SK-N-SH (cell line): ENCODE data around the gene MYH10. TPM values are rescaled to one million over a fixed set of nuclear protein-coding genes. Genes with fewer than 3 reads are reported as not detected.

Experiments used
- CTCF ChIA-PET: fragments of 300-600, 350-600 bp; formaldehyde crosslinking; extraction: SDS; loops from one replicate; lab custom pipeline; 2021; lab: Yijun Ruan, JAX
- POLR2A ChIA-PET: fragments of 350-600 bp; sonication (Branson Sonifier 250); formaldehyde crosslinking; extraction: SDS; loops from one replicate; lab custom pipeline; 2020; ENCODE audit warnings: antibody characterized with exemption, inconsistent platforms; lab: Yijun Ruan, JAX
- DNase-seq: peaks from one replicate; pipeline ENCODE4 v3.0.0; 2012
- H2AFZ ChIP-seq: fragments of 200-600 bp; sonication (generic); 2 replicates; pipeline ENCODE4 v1.8.1; 2016; ENCODE audit warnings: antibody characterized with exemption, mild to moderate bottlenecking, low read depth
- H3F3A ChIP-seq: fragments of 200-600 bp; sonication (generic); replicated peaks from 2 replicates; pipeline ENCODE3; 2016; ENCODE audit warnings: antibody characterized with exemption, mild to moderate bottlenecking; ENCODE audit not compliant: insufficient read depth
- H3K27ac ChIP-seq, 2 experiments: fragments of 200-500 bp in 1 of 2; fragments of 200-600 bp in 1 of 2; sonication (Bioruptor generic) in 1 of 2; sonication (generic), shearing (Covaris generic) in 1 of 2; 2 replicates each; pipeline versions ENCODE4 v1.5.1 to v1.6.1; 2014 to 2016; ENCODE audit warnings: low read depth in 2 of 2, inconsistent platforms in 1 of 2, low read length in 1 of 2, mild to moderate bottlenecking in 1 of 2, mixed read lengths in 1 of 2
- H3K27me3 ChIP-seq: fragments of 200-600 bp; sonication (generic), shearing (Covaris generic); 2 replicates; pipeline ENCODE4 v1.6.1; 2016; ENCODE audit warnings: mixed run types; ENCODE audit not compliant: insufficient read depth
- H3K36me3 ChIP-seq, 2 experiments: fragments of 200-500 bp in 1 of 2; fragments of 200-600 bp in 1 of 2; sonication (Bioruptor generic) in 1 of 2; sonication (generic) in 1 of 2; replicated peaks in 1 of 2; 2 replicates each; pipeline versions ENCODE3 to v1.5.1; 2014 to 2016; ENCODE audit warnings: low read length in 1 of 2, mild to moderate bottlenecking in 1 of 2; ENCODE audit not compliant: insufficient read depth in 2 of 2, control insufficient read depth in 1 of 2
- H3K4me1 ChIP-seq, 2 experiments: fragments of 200-500 bp in 1 of 2; fragments of 200-600 bp in 1 of 2; sonication (Bioruptor generic) in 1 of 2; sonication (generic), shearing (Covaris generic) in 1 of 2; 2 replicates each; pipeline versions ENCODE4 v1.5.1 to v1.6.1; 2014 to 2016; ENCODE audit warnings: low read depth in 1 of 2, low read length in 1 of 2, mixed run types in 1 of 2; ENCODE audit not compliant: insufficient read depth in 2 of 2, control insufficient read depth in 1 of 2
- H3K4me2 ChIP-seq: fragments of 200-600 bp; sonication (generic), shearing (Covaris generic); 2 replicates; pipeline ENCODE4 v1.6.1; 2017; ENCODE audit warnings: mixed run types
- H3K4me3 ChIP-seq, 2 experiments: fragments of 200-500 bp in 1 of 2; fragments of 200-600 bp in 1 of 2; sonication (Bioruptor generic) in 1 of 2; sonication (generic), shearing (Covaris generic) in 1 of 2; 2 replicates each; pipeline versions ENCODE4 v1.5.1 to v1.8.1; 2014 to 2016; ENCODE audit warnings: low read depth in 2 of 2, inconsistent platforms in 1 of 2, low read length in 1 of 2, mild to moderate bottlenecking in 1 of 2, mixed read lengths in 1 of 2, moderate library complexity in 1 of 2
- H3K79me2 ChIP-seq: fragments of 200-600 bp; sonication (generic); 2 replicates; pipeline ENCODE4 v1.8.1; 2017; ENCODE audit warnings: mild to moderate bottlenecking; ENCODE audit not compliant: insufficient read depth
- H3K9ac ChIP-seq: fragments of 200-600 bp; sonication (generic); 2 replicates; pipeline ENCODE4 v1.6.1; 2017; ENCODE audit warnings: mixed run types
- H3K9me2 ChIP-seq: fragments of 200-600 bp; sonication (generic); 2 replicates; pipeline ENCODE4 v1.6.1; 2017; ENCODE audit warnings: mixed run types
- H3K9me3 ChIP-seq: fragments of 200-600 bp; sonication (generic); 2 replicates; pipeline ENCODE4 v1.6.1; 2017; ENCODE audit warnings: mixed run types, mild to moderate bottlenecking, moderate library complexity
- H4K20me1 ChIP-seq: fragments of 200-600 bp; sonication (generic); 2 replicates; pipeline ENCODE4 v1.6.1; 2017; ENCODE audit warnings: mild to moderate bottlenecking, mixed run types; ENCODE audit not compliant: insufficient read depth
- EZH2phosphoT487 ChIP-seq: fragments of 200-600 bp; sonication (generic); IDR thresholded peaks from 2 replicates; pipeline ENCODE4 v1.6.1; 2017; ENCODE audit warnings: low read depth, mixed run types, mild to moderate bottlenecking, antibody characterized with exemption, moderate library complexity, borderline replicate concordance
- FOXJ3 ChIP-seq: sonication (generic); formaldehyde crosslinking; IDR thresholded peaks from 2 replicates; pipeline ENCODE4 v1.5.1; 2020; ENCODE audit warnings: mild to moderate bottlenecking, missing genetic modification reagents
- FOXM1 ChIP-seq: IDR thresholded peaks from 2 replicates; pipeline ENCODE4 v1.4.0; 2012; ENCODE audit warnings: low read depth, mild to moderate bottlenecking
- NFIC ChIP-seq: IDR thresholded peaks from 2 replicates; pipeline ENCODE4 v1.4.0; 2012; ENCODE audit warnings: borderline replicate concordance
- NRF1 ChIP-seq: IDR thresholded peaks from 2 replicates; pipeline ENCODE4 v1.6.1; 2012; ENCODE audit warnings: low read depth, mild to moderate bottlenecking, low read length
- POLR2AphosphoS5 ChIP-seq: IDR thresholded peaks from 2 replicates; pipeline ENCODE4 v1.6.1; 2012; ENCODE audit warnings: low read depth, low read length
- RCOR1 ChIP-seq: fragments of 150-350 bp; IDR thresholded peaks from 2 replicates; pipeline ENCODE4 v1.6.1; 2017; ENCODE audit warnings: antibody characterized with exemption, low read length
- SMC3 ChIP-seq: IDR thresholded peaks from 2 replicates; pipeline ENCODE4 v1.6.1; 2012; ENCODE audit warnings: low read depth, low read length, improper control_type of control experiment
- TEAD4 ChIP-seq: IDR thresholded peaks from 2 replicates; pipeline ENCODE4 v1.4.0; 2012; ENCODE audit warnings: mild to moderate bottlenecking, borderline replicate concordance; ENCODE audit not compliant: insufficient read depth
- WGBS: methylation state at CpG from one replicate; pipeline ENCODE4 v1.1.6; 2017; ENCODE audit warnings: low lambda C conversion rate; 5-methylcytosine and 5-hydroxymethylcytosine counted together
- polyA plus RNA-seq, 3 experiments: library from polyadenylated mRNA; depleted of rRNA; stranded (reverse); fragments of >200 nt; gene quantifications; 2 replicates each; pipeline ENCODE4 v1.2.3, GENCODE V29; 2012
- TF ChIP-seq, protein P1 (sequence below): fragments of 150-350 bp; IDR thresholded peaks from 2 replicates; pipeline ENCODE4 v1.6.1; 2017; ENCODE audit warnings: antibody characterized with exemption, low read length, low read depth, borderline replicate concordance
- TF ChIP-seq, protein P2 (sequence below): IDR thresholded peaks from 2 replicates; pipeline ENCODE4; 2012
- TF ChIP-seq, protein P3 (sequence below): IDR thresholded peaks from 2 replicates; pipeline ENCODE4 v1.4.0; 2012; ENCODE audit warnings: low read depth, borderline replicate concordance
- TF ChIP-seq, protein P4 (sequence below): IDR thresholded peaks from 2 replicates; pipeline ENCODE4 v1.4.0; 2012; ENCODE audit warnings: low read depth, borderline replicate concordance

The MYH10 gene
- polyA plus RNA-seq, 1 of the 3 experiments (the other 2 are of a cell fraction): 64.2 TPM

DNA sequence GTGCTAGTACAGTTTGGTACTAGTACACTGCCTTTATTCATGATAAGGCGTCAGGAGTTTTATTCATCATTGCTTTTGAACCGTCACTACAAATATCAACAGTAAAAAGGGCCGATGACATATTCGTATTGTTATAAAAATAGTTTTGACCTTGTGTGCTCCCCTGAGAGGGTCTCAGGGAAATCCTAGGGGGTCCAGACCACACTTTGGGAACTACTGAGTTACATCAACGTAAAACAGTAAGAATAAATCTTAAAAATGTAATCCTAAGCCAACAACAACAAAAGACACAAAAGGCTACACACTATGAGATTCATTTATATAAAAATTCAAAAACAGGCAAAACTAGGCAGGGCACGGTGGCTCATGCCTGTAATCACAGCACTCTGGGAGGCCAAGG lies 11.2 kb downstream of the MYH10 start:
- Histone ChIP-seq H3K79me2 (peaks cover 99% of the 10 kb centered on the region), H3K36me3 (peaks cover 21 to 68% of the 10 kb centered on the region in 2 experiments), H4K20me1 (peaks cover 20% of the 10 kb centered on the region)

DNA sequence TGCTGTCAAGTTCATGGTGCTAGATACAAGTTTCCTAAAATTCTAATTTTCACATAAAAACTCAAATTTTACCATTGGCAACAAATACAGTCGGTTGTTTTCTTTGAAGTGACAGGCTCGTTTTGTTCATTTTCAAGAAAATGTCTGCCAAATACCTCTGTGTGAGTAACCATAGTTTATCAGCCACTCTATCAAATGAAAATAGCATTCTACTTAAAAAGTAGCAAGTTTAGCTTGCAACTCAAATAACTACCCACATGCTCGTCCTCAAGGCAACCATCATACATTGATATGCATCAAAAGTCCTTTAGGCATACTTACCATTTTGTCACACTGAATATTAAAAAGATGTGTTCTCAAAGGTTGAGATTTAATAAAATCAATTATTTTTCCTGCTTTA lies 11.7 kb downstream of the MYH10 start:
- Histone ChIP-seq H3K27me3 (no peaks in the 10 kb centered on the region), H2AFZ (no peak overlapping the region), H3K79me2 (peaks cover 99% of the 10 kb centered on the region), H3F3A (peaks cover 29% of the 10 kb centered on the region), H3K4me2 (no peak overlapping the region), H3K4me3 (no peak overlapping the region), H3K9me3 (no peaks in the 10 kb centered on the region), H3K4me1 (peaks cover 2 to 12% of the 10 kb centered on the region in 2 experiments; a peak in 1 of 4 replicates), H3K9me2 (no peaks in the 10 kb centered on the region), H3K36me3 (peaks cover 21 to 68% of the 10 kb centered on the region in 2 experiments), H3K9ac (no peak overlapping the region), H3K27ac (peak overlapping the region in 1 of 2 experiments; percentile 27; a peak in 2 of 4 replicates), H4K20me1 (peaks cover 17% of the 10 kb centered on the region)
- ChIA-PET CTCF (interaction anchor here (0.7 kb wide), 1 partner anchor 128 kb away, joined by 3 read pairs; no protein-coding TSS in a partner anchor), POLR2A (no interaction called here)
- DNase-seq: no peak
- TF ChIP-seq NRF1 (no peak), NFIC (no peak), FOXJ3 (CRISPR knock-in tag) (no peak), EZH2phosphoT487 (no peak)
- TF ChIP-seq, protein P1, sequence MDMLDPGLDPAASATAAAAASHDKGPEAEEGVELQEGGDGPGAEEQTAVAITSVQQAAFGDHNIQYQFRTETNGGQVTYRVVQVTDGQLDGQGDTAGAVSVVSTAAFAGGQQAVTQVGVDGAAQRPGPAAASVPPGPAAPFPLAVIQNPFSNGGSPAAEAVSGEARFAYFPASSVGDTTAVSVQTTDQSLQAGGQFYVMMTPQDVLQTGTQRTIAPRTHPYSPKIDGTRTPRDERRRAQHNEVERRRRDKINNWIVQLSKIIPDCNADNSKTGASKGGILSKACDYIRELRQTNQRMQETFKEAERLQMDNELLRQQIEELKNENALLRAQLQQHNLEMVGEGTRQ: no peak
- TF ChIP-seq, protein P2, sequence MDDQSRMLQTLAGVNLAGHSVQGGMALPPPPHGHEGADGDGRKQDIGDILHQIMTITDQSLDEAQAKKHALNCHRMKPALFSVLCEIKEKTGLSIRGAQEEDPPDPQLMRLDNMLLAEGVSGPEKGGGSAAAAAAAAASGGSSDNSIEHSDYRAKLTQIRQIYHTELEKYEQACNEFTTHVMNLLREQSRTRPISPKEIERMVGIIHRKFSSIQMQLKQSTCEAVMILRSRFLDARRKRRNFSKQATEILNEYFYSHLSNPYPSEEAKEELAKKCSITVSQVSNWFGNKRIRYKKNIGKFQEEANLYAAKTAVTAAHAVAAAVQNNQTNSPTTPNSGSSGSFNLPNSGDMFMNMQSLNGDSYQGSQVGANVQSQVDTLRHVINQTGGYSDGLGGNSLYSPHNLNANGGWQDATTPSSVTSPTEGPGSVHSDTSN: no peak
- WGBS: 84% methylated on average over 3 of the region's 3 CpGs

More for the DNA sequence above, 11.2 kb downstream of the MYH10 start:
- TF ChIP-seq EZH2phosphoT487 (no peak), NFIC (no peak), FOXM1 (no peak), SMC3 (no peak), RCOR1 (no peak), POLR2AphosphoS5 (no peak), TEAD4 (no peak), NRF1 (no peak)
- TF ChIP-seq, protein P3, sequence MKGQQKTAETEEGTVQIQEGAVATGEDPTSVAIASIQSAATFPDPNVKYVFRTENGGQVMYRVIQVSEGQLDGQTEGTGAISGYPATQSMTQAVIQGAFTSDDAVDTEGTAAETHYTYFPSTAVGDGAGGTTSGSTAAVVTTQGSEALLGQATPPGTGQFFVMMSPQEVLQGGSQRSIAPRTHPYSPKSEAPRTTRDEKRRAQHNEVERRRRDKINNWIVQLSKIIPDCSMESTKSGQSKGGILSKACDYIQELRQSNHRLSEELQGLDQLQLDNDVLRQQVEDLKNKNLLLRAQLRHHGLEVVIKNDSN: no peak
- TF ChIP-seq, protein P4, sequence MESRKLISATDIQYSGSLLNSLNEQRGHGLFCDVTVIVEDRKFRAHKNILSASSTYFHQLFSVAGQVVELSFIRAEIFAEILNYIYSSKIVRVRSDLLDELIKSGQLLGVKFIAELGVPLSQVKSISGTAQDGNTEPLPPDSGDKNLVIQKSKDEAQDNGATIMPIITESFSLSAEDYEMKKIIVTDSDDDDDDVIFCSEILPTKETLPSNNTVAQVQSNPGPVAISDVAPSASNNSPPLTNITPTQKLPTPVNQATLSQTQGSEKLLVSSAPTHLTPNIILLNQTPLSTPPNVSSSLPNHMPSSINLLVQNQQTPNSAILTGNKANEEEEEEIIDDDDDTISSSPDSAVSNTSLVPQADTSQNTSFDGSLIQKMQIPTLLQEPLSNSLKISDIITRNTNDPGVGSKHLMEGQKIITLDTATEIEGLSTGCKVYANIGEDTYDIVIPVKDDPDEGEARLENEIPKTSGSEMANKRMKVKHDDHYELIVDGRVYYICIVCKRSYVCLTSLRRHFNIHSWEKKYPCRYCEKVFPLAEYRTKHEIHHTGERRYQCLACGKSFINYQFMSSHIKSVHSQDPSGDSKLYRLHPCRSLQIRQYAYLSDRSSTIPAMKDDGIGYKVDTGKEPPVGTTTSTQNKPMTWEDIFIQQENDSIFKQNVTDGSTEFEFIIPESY: no peak
- H3K4me2 ChIP-seq: no peak overlapping the region
- DNase-seq: no peak
- peaks cover 25% of the 10 kb centered on the region for H3F3A ChIP-seq
- 96% methylated on average over 6 of the region's 6 CpGs for WGBS
- H3K27ac ChIP-seq: peak overlapping the region in 1 of 2 experiments; percentile 27; a peak in 1 of 4 replicates
- no peak overlapping the region for H2AFZ ChIP-seq
- H3K4me3 ChIP-seq: no peak overlapping the region
- H3K9me2 ChIP-seq: no peaks in the 10 kb centered on the region
- POLR2A ChIA-PET: no interaction called here
- H3K4me1 ChIP-seq: peaks cover 2 to 12% of the 10 kb centered on the region in 2 experiments; a peak in 1 of 4 replicates
- no peaks in the 10 kb centered on the region for H3K9me3 ChIP-seq
- no peak overlapping the region for H3K9ac ChIP-seq
- CTCF ChIA-PET: interaction anchor here (0.7 to 1.1 kb wide), 2 partner anchors 41 to 127 kb away, joined by 3 read pairs; no protein-coding TSS in a partner anchor
- H3K27me3 ChIP-seq: no peaks in the 10 kb centered on the region
